Psoas muscle (tissue), 8 donors: Measurements from ENCODE around the gene HIRA. TPM values are rescaled to one million over a fixed set of nuclear protein-coding genes. Genes with fewer than 3 reads are reported as not detected.

Source experiments
- ATAC-seq, 4 donors: fragments of 200-7000 bp; cut with Tn5 transposase; one replicate each; pipeline ENCODE4 v1.9.1; 2020; ENCODE audit warnings: moderate library complexity in 3 of 4, mild to moderate bottlenecking in 2 of 4
- DNase-seq, 2 donors: peaks; one replicate each; pipeline ENCODE4 v3.0.0-alpha.2; 2020
- H3K27ac ChIP-seq: fragments of 200-600 bp; one replicate; pipeline ENCODE4 v1.8.0; 2022
- H3K27me3 ChIP-seq, 3 donors: fragments of 200-600 bp in 1 of 3; one replicate each; pipeline versions ENCODE4 v1.6.1 to v1.8.0; 2013 to 2022; ENCODE audit warnings: low read length in 2 of 3, mild to moderate bottlenecking in 2 of 3, moderate library complexity in 1 of 3; ENCODE audit not compliant: insufficient read depth in 3 of 3
- H3K36me3 ChIP-seq, 2 donors: fragments of 200-600 bp in 1 of 2; one replicate each; pipeline versions ENCODE4 v1.6.1 to v1.8.0; 2013 to 2022; ENCODE audit warnings: low read depth in 1 of 2, mild to moderate bottlenecking in 1 of 2, moderate library complexity in 1 of 2; ENCODE audit not compliant: insufficient read depth in 1 of 2
- H3K4me1 ChIP-seq: fragments of 200-600 bp; one replicate; pipeline ENCODE4 v1.8.0; 2022
- H3K4me3 ChIP-seq: fragments of 200-600 bp; one replicate; pipeline ENCODE4 v1.8.0; 2022; ENCODE audit warnings: mild to moderate bottlenecking
- H3K9me3 ChIP-seq: fragments of 200-600 bp; one replicate; pipeline ENCODE4 v1.8.0; 2022
- CTCF ChIP-seq: fragments of 200-600 bp; IDR thresholded peaks from one replicate; pipeline ENCODE4 v1.8.0; 2022; ENCODE audit warnings: antibody characterized with exemption
- WGBS, 3 donors: extraction: QIAGEN DNeasy Blood & Tissue Kit; methylation state at CpG; one replicate each; pipeline versions ENCODE4 v1.1.6 to v1.1.7; 2013; 5-methylcytosine and 5-hydroxymethylcytosine counted together
- intact Hi-C, 2 donors: fragments of 100-400 bp; cut with DNase I; formaldehyde crosslinking; loops; one replicate each; pipeline versions ENCODE4 v1.11.0 to v1.14.2; 2022
- polyA plus RNA-seq, 3 donors: library from polyadenylated mRNA; stranded (reverse); fragments of 200-250 nt; gene quantifications; one replicate each; pipeline ENCODE4 v1.2.3, GENCODE V29; 2013
- total RNA-seq, 4 donors: library from RNA; stranded (reverse); fragmentation: NEBNext Ultra II Directional in 2 of 4; extraction: Animal tissue kit (Norgen Biotek cat#: 25700) in 2 of 4; gene quantifications; one replicate each; pipeline versions ENCODE4 v1.2.1 to v1.2.4, GENCODE V29; 2021 to 2023
- donor health status: healthy with polysubstance abuse.
- donor health status: DM: no; HTN: no; CAD: no; lungs with moderate emphysema.
- donor health status: Bipolar disorder and iron deficiency.
- donor health status: healthy.
- donor health status: DM: yes; HTN: yes; CAD: no.
- donor health status: DM: no; HTN: no; CAD: no.
- donor health status: DM: no; HTN: no; CAD: no.
- donor health status: DM: yes; HTN: yes; CAD: no.

Gene HIRA
- total and polyA plus RNA-seq, 7 donors = 12.3 to 32.7 (median 17.2) TPM

GRCh38 chr22:19287076-19287707 is 144.3 kb downstream of the HIRA start:
- intact Hi-C loops = no loop called here
- H3K4me3 ChIP-seq = peak overlapping the region; percentile 92
- WGBS, 3 donors = 12 to 20% (median 16%) methylated on average over 5 of the region's 5 CpGs
- no peak for TF ChIP-seq CTCF
- DNase-seq (peak; percentile 43 to 78), ATAC-seq (peak; percentile 64 to 76 (median 70))
- H3K27me3 ChIP-seq = no peaks in the 10 kb centered on the region
- H3K4me1 ChIP-seq = peaks cover 58% of the 10 kb centered on the region
- peak overlapping the region; percentile 97 for H3K27ac ChIP-seq
- no peaks in the 10 kb centered on the region for H3K9me3 ChIP-seq
- no peaks in the 10 kb centered on the region for H3K36me3 ChIP-seq

- intact Hi-C loops = no loop called here
- Histone ChIP-seq H3K27ac (peak overlapping the region; percentile 97), H3K27me3 (no peaks in the 10 kb centered on the region), H3K9me3 (no peaks in the 10 kb centered on the region), H3K36me3 (no peaks in the 10 kb centered on the region), H3K4me1 (peaks cover 56% of the 10 kb centered on the region), H3K4me3 (peak overlapping the region; percentile 23)
- ATAC-seq (no peak), DNase-seq (no peak)
- WGBS, 3 donors = 4 to 16% (median 14%) methylated on average over 1 of the region's 1 CpG
- no peak for TF ChIP-seq CTCF
These were observed 145.7 kb downstream of the HIRA start for GRCh38 chr22:19285831-19286230.

Other genes starting within 250 kb of the HIRA start
- 100 to 1,000 TPM in 3 of 4 donors, 10 to 100 TPM in 1; 92.6 to 253 (median 126) TPM for gene CLTCL1, start 140.0 kb downstream of the HIRA start, total RNA-seq
- gene CLTCL1, start 140.0 kb downstream of the HIRA start, polyA plus RNA-seq = 10 to 100 TPM; 16.8 to 85.9 (median 78.5) TPM
- 10 to 100 TPM; 53.7 to 70.5 (median 58.2) TPM for gene MRPL40, start 812 bp upstream of the HIRA start, total RNA-seq
- 10 to 100 TPM; 45.8 to 78.6 (median 62.3) TPM for gene MRPL40, start 812 bp upstream of the HIRA start, polyA plus RNA-seq
- 100 to 1,000 TPM in 1 of 4 donors, 10 to 100 TPM in 3; 84.3 to 101 (median 92.3) TPM for gene C22orf39, start 16.0 kb upstream of the HIRA start, total RNA-seq
- gene C22orf39, start 16.0 kb upstream of the HIRA start, polyA plus RNA-seq = 100 to 1,000 TPM in 1 of 3 donors, 10 to 100 TPM in 2; 60.9 to 104 (median 66.7) TPM
- gene UFD1, start 47.5 kb upstream of the HIRA start, total RNA-seq = 10 to 100 TPM; 44.3 to 97.4 (median 58.4) TPM
- gene UFD1, start 47.5 kb upstream of the HIRA start, polyA plus RNA-seq = 100 to 1,000 TPM in 2 of 3 donors, 10 to 100 TPM in 1; 79.6 to 226 (median 124) TPM
- under 1 TPM in 2 of 4 donors, not detected in 2; 0.50 to 0.71 TPM for gene CDC45, start 48.2 kb upstream of the HIRA start, total RNA-seq
- gene CDC45, start 48.2 kb upstream of the HIRA start, polyA plus RNA-seq = under 1 TPM; 0.30 to 0.77 (median 0.73) TPM
- gene CLDN5, start 92.7 kb upstream of the HIRA start, total RNA-seq = 10 to 100 TPM; 23.0 to 57.2 (median 35.5) TPM
- 100 to 1,000 TPM in 2 of 3 donors, 10 to 100 TPM in 1; 25.4 to 138 (median 103) TPM for gene CLDN5, start 92.7 kb upstream of the HIRA start, polyA plus RNA-seq